HFFc6 (cell line): ENCODE data around the gene EXOC4. TPM values are rescaled to one million over a fixed set of nuclear protein-coding genes. Genes with fewer than 3 reads are reported as not detected.
"Not testable (repeated sequence)": the region's sequence is repeated elsewhere in the genome, so short reads cannot be mapped to it uniquely, and the experiment has no call there.

ENCODE experiments used
- DNase-seq: peaks from one replicate; pipeline ENCODE4 v3.0.0-alpha.2; 2018
- H3K27ac Mint-ChIP-seq: 2 replicates; pipeline ENCODE4 v1.8.0; 2020; ENCODE audit warnings: mild to moderate bottlenecking, mixed read lengths
- H3K27me3 Mint-ChIP-seq: 2 replicates; pipeline ENCODE4 v1.8.0; 2021; ENCODE audit warnings: mild to moderate bottlenecking, moderate library complexity, mixed read lengths; ENCODE audit not compliant: insufficient read depth
- H3K36me3 Mint-ChIP-seq: 2 replicates; pipeline ENCODE4 v1.8.0; 2021; ENCODE audit warnings: low read depth, mixed read lengths
- H3K4me1 Mint-ChIP-seq: 2 replicates; pipeline ENCODE4 v1.8.0; 2020; ENCODE audit warnings: low read depth, mixed read lengths
- H3K4me3 Mint-ChIP-seq: 2 replicates; pipeline ENCODE4 v1.8.0; 2020; ENCODE audit warnings: mild to moderate bottlenecking, moderate library complexity, mixed read lengths
- H3K9me3 Mint-ChIP-seq: 2 replicates; pipeline ENCODE4 v1.8.0; 2020; ENCODE audit warnings: mild to moderate bottlenecking, mixed read lengths
- CTCF ChIP-seq: fragments of 200-600 bp; sonication (generic); IDR thresholded peaks from 2 replicates; pipeline ENCODE4 v1.5.0; 2021; ENCODE audit warnings: antibody characterized with exemption, mild to moderate bottlenecking
- total RNA-seq, 6 experiments: library from RNA; stranded (reverse); fragmentation: NEBNext Ultra II Directional; extraction: Animal tissue kit (Norgen Biotek cat#: 25700); gene quantifications; 2 replicates in 1 of 6; 3 replicates in 5 of 6; pipeline ENCODE4 v1.2.3, GENCODE V29; 2021

The EXOC4 gene
- total RNA-seq, 6 experiments from 2014 or later, result 57.6 to 67.6 (median 61.4) TPM

GRCh38 chr7:133775201-133775600 lies 522.3 kb downstream of the EXOC4 start:
- Mint-ChIP-seq H3K4me3 (no peak overlapping the region), H3K36me3 (peaks cover 11% of the 10 kb centered on the region), H3K27me3 (no peaks in the 10 kb centered on the region), H3K4me1 (peaks cover 16% of the 10 kb centered on the region), H3K27ac (no peak overlapping the region), H3K9me3 (peaks cover 7% of the 10 kb centered on the region; the same call in 1 of the 2 replicates)
- no peak for DNase-seq
- TF ChIP-seq CTCF, result no peak

GRCh38 chr7:133776266-133776665 lies 523.4 kb downstream of the EXOC4 start:
- Mint-ChIP-seq H3K4me1 (peaks cover 6% of the 10 kb centered on the region), H3K27me3 (no peaks in the 10 kb centered on the region; the same call in 1 of the 2 replicates), H3K9me3 (peaks cover 7% of the 10 kb centered on the region; the same call in 1 of the 2 replicates), H3K27ac (no peak overlapping the region), H3K36me3 (peaks cover 11% of the 10 kb centered on the region), H3K4me3 (no peak overlapping the region)
- no peak for TF ChIP-seq CTCF
- no peak for DNase-seq

GRCh38 chr7:133777701-133778100 lies 524.8 kb downstream of the EXOC4 start:
- Mint-ChIP-seq H3K4me1 (no peaks in the 10 kb centered on the region), H3K9me3 (peaks cover 7% of the 10 kb centered on the region; the same call in 1 of the 2 replicates), H3K36me3 (peaks cover 11% of the 10 kb centered on the region), H3K4me3 (no peak overlapping the region; the same call in 1 of the 2 replicates), H3K27ac (no peak overlapping the region), H3K27me3 (no peaks in the 10 kb centered on the region; the same call in 1 of the 2 replicates)
- DNase-seq, result no peak
- no peak for TF ChIP-seq CTCF

- peaks cover 11% of the 10 kb centered on the region for H3K36me3 Mint-ChIP-seq
- no peak overlapping the region for H3K27ac Mint-ChIP-seq
- H3K27me3 Mint-ChIP-seq, result no peaks in the 10 kb centered on the region; the same call in 1 of the 2 replicates
- H3K9me3 Mint-ChIP-seq, result peaks cover 7% of the 10 kb centered on the region; the same call in 1 of the 2 replicates
- H3K4me3 Mint-ChIP-seq, result no peak overlapping the region
- no peaks in the 10 kb centered on the region for H3K4me1 Mint-ChIP-seq
- no peak for TF ChIP-seq CTCF
- DNase-seq, result no peak
Measured at GRCh38 chr7:133778472-133778871, 525.6 kb downstream of the EXOC4 start.

GRCh38 chr7:133779538-133779937 lies 526.7 kb downstream of the EXOC4 start:
- not testable (repeated sequence) for H3K27ac Mint-ChIP-seq, H3K27me3 Mint-ChIP-seq, H3K4me3 Mint-ChIP-seq, H3K4me1 Mint-ChIP-seq, DNase-seq, H3K9me3 Mint-ChIP-seq
- H3K36me3 Mint-ChIP-seq, result peaks cover 11% of the 10 kb centered on the region

GRCh38 chr7:133780912-133781311 lies 528.0 kb downstream of the EXOC4 start:
- Mint-ChIP-seq H3K36me3 (peaks cover 11% of the 10 kb centered on the region), H3K9me3 (peaks cover 7% of the 10 kb centered on the region; the same call in 1 of the 2 replicates), H3K4me3 (no peak overlapping the region), H3K4me1 (no peaks in the 10 kb centered on the region), H3K27me3 (no peaks in the 10 kb centered on the region; the same call in 1 of the 2 replicates), H3K27ac (no peak overlapping the region)
- no peak for DNase-seq
- TF ChIP-seq CTCF, result no peak
